HepG2 (cell line): ENCODE results near the gene EEF1E1. TPM values are rescaled to one million over a fixed set of nuclear protein-coding genes. Genes with fewer than 3 reads are reported as not detected.

Experiments
- ADNP ChIP-seq: sonication (generic); formaldehyde crosslinking; IDR thresholded peaks from 2 replicates; pipeline ENCODE4 v1.4.0; 2020; ENCODE audit warnings: missing genetic modification reagents
- ARNTL ChIP-seq: sonication (generic); formaldehyde crosslinking; IDR thresholded peaks from 2 replicates; pipeline ENCODE4 v1.4.0; 2020; ENCODE audit warnings: mild to moderate bottlenecking, missing genetic modification reagents
- CENPT ChIP-seq: sonication (generic); formaldehyde crosslinking; IDR thresholded peaks from 2 replicates; pipeline ENCODE4 v1.8.0; 2022; ENCODE audit warnings: low read depth, mild to moderate bottlenecking, moderate library complexity, missing genetic modification reagents
- DNMT1 ChIP-seq: sonication (generic); formaldehyde crosslinking; IDR thresholded peaks from 2 replicates; pipeline ENCODE4 v1.5.1; 2020; ENCODE audit warnings: mild to moderate bottlenecking, missing genetic modification reagents
- EED ChIP-seq: sonication (generic); formaldehyde crosslinking; IDR thresholded peaks from 2 replicates; pipeline ENCODE4 v1.5.0; 2020; ENCODE audit warnings: mild to moderate bottlenecking, missing genetic modification reagents
- KLF12 ChIP-seq: sonication (generic); formaldehyde crosslinking; IDR thresholded peaks from 2 replicates; pipeline ENCODE4 v1.4.0; 2020; ENCODE audit warnings: missing genetic modification reagents, borderline replicate concordance
- LCORL ChIP-seq, 2 experiments: fragments of 450-650 bp in 1 of 2; sonication (generic) in 1 of 2; formaldehyde crosslinking in 1 of 2; IDR thresholded peaks; 2 replicates each; pipeline versions ENCODE4 v1.5.0 to v1.6.1; 2017 to 2020; ENCODE audit warnings: antibody characterized with exemption in 1 of 2, missing genetic modification reagents in 1 of 2
- MIER2 ChIP-seq: IDR thresholded peaks from 2 replicates; pipeline ENCODE4 v1.6.1; 2016; ENCODE audit warnings: missing biosample characterization, missing genetic modification reagents
- NBN ChIP-seq: fragments of 450-650 bp; conservative IDR thresholded peaks from 2 replicates; pipeline ENCODE4 v1.6.1; 2017
- SNAI1 ChIP-seq: sonication (generic); formaldehyde crosslinking; IDR thresholded peaks from 2 replicates; pipeline ENCODE4 v1.5.0; 2020; ENCODE audit warnings: mild to moderate bottlenecking, missing genetic modification reagents, borderline replicate concordance
- ZBTB20 ChIP-seq: sonication (generic); formaldehyde crosslinking; IDR thresholded peaks from 2 replicates; pipeline ENCODE4 v1.8.1; 2023; ENCODE audit warnings: missing genetic modification reagents, low read depth, mild to moderate bottlenecking, borderline replicate concordance
- ZFP82 ChIP-seq: sonication (generic); formaldehyde crosslinking; IDR thresholded peaks from 2 replicates; pipeline ENCODE4 v1.5.1; 2020; ENCODE audit warnings: mild to moderate bottlenecking, missing genetic modification reagents, borderline replicate concordance
- ZNF20 ChIP-seq: sonication (generic); formaldehyde crosslinking; IDR thresholded peaks from 2 replicates; pipeline ENCODE4 v1.4.0; 2020; ENCODE audit warnings: mild to moderate bottlenecking, moderate library complexity, missing genetic modification reagents
- ZNF235 ChIP-seq: sonication (generic); formaldehyde crosslinking; IDR thresholded peaks from 2 replicates; pipeline ENCODE4 v1.8.1; 2023; ENCODE audit warnings: mild to moderate bottlenecking, missing genetic modification reagents, borderline replicate concordance
- ZNF280D ChIP-seq: sonication (generic); formaldehyde crosslinking; IDR thresholded peaks from 2 replicates; pipeline ENCODE4 v1.5.1; 2020; ENCODE audit warnings: mild to moderate bottlenecking, missing genetic modification reagents
- ZNF441 ChIP-seq: sonication (generic); formaldehyde crosslinking; IDR thresholded peaks from 2 replicates; pipeline ENCODE4 v1.7.0; 2021; ENCODE audit warnings: missing genetic modification reagents, borderline replicate concordance
- ZNF570 ChIP-seq: sonication (generic); formaldehyde crosslinking; IDR thresholded peaks from 2 replicates; pipeline ENCODE4 v1.4.0; 2020; ENCODE audit warnings: mild to moderate bottlenecking, missing genetic modification reagents, borderline replicate concordance
- polyA plus RNA-seq, 8 experiments: library from polyadenylated mRNA; depleted of rRNA in 3 of 8; stranded (reverse) in 7 of 8; unstranded in 1 of 8; fragments of >200 nt; fragmentation: Illumina TruSeq in 4 of 8; extraction: Trizol in 4 of 8; gene quantifications; 2 replicates each; pipeline versions ENCODE4 v1.2.1 to v1.2.3, GENCODE V29; 2011 to 2016; ENCODE audit warnings: low read depth in 4 of 8, missing spikeins in 1 of 8, mixed read lengths in 1 of 8; ENCODE audit not compliant: insufficient read depth in 1 of 8
- total RNA-seq, 5 experiments: library from RNA; depleted of rRNA; stranded (reverse); fragments of >200 nt; fragmentation: Illumina TruSeq; extraction: Trizol; gene quantifications; 2 replicates each; pipeline ENCODE4 v1.2.3, GENCODE V29; 2016; ENCODE audit warnings: low read depth in 1 of 5
- TF ChIP-seq, protein P1 (sequence below): sonication (generic); formaldehyde crosslinking; IDR thresholded peaks from 2 replicates; pipeline ENCODE4 v1.5.1; 2020; ENCODE audit warnings: mild to moderate bottlenecking, missing genetic modification reagents, moderate library complexity
- TF ChIP-seq, protein P2 (sequence below): sonication (generic); formaldehyde crosslinking; IDR thresholded peaks from 2 replicates; pipeline ENCODE4 v1.8.1; 2022; ENCODE audit warnings: low read depth, mild to moderate bottlenecking, missing genetic modification reagents

EEF1E1 gene
- total and polyA plus RNA-seq, 2 of the 13 experiments (the other 11 are each of a cell fraction or from before 2014, with no cell fraction given) = 128 to 188 TPM

GRCh38 chr6:8102122-8102958, at the start of gene EEF1E1 (continued):
- no peak; the same call in 1 of the 2 replicates for TF ChIP-seq MIER2
- peak; percentile 84 for TF ChIP-seq ARNTL
- TF ChIP-seq ZNF235 (CRISPR knock-in tag) = no peak
- TF ChIP-seq, protein P1, sequence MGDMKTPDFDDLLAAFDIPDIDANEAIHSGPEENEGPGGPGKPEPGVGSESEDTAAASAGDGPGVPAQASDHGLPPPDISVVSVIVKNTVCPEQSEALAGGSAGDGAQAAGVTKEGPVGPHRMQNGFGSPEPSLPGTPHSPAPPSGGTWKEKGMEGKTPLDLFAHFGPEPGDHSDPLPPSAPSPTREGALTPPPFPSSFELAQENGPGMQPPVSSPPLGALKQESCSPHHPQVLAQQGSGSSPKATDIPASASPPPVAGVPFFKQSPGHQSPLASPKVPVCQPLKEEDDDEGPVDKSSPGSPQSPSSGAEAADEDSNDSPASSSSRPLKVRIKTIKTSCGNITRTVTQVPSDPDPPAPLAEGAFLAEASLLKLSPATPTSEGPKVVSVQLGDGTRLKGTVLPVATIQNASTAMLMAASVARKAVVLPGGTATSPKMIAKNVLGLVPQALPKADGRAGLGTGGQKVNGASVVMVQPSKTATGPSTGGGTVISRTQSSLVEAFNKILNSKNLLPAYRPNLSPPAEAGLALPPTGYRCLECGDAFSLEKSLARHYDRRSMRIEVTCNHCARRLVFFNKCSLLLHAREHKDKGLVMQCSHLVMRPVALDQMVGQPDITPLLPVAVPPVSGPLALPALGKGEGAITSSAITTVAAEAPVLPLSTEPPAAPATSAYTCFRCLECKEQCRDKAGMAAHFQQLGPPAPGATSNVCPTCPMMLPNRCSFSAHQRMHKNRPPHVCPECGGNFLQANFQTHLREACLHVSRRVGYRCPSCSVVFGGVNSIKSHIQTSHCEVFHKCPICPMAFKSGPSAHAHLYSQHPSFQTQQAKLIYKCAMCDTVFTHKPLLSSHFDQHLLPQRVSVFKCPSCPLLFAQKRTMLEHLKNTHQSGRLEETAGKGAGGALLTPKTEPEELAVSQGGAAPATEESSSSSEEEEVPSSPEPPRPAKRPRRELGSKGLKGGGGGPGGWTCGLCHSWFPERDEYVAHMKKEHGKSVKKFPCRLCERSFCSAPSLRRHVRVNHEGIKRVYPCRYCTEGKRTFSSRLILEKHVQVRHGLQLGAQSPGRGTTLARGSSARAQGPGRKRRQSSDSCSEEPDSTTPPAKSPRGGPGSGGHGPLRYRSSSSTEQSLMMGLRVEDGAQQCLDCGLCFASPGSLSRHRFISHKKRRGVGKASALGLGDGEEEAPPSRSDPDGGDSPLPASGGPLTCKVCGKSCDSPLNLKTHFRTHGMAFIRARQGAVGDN (CRISPR knock-in tag) = peak; percentile 95
- peak; percentile 86; the same call in 1 of the 2 replicates for TF ChIP-seq EED (CRISPR knock-in tag)
- no peak for TF ChIP-seq KLF12 (CRISPR knock-in tag)
- TF ChIP-seq SNAI1 (CRISPR knock-in tag) = peak; percentile 88; the same call in 1 of the 2 replicates
- no peak for TF ChIP-seq LCORL (IDR thresholded peaks at IDR 0.05)
- no peak for TF ChIP-seq LCORL (CRISPR knock-in tag; IDR thresholded peaks at IDR 0.05)
- peak; percentile 66; the same call in 1 of the 2 replicates for TF ChIP-seq ZNF441 (CRISPR knock-in tag)
- TF ChIP-seq ZNF570 = no peak
- TF ChIP-seq ZFP82 (CRISPR knock-in tag) = no peak
- TF ChIP-seq ZNF20 (CRISPR knock-in tag) = no peak
- TF ChIP-seq NBN = no peak
- no peak for TF ChIP-seq DNMT1 (CRISPR knock-in tag)
- TF ChIP-seq ADNP (CRISPR knock-in tag) = no peak
- TF ChIP-seq, protein P2, sequence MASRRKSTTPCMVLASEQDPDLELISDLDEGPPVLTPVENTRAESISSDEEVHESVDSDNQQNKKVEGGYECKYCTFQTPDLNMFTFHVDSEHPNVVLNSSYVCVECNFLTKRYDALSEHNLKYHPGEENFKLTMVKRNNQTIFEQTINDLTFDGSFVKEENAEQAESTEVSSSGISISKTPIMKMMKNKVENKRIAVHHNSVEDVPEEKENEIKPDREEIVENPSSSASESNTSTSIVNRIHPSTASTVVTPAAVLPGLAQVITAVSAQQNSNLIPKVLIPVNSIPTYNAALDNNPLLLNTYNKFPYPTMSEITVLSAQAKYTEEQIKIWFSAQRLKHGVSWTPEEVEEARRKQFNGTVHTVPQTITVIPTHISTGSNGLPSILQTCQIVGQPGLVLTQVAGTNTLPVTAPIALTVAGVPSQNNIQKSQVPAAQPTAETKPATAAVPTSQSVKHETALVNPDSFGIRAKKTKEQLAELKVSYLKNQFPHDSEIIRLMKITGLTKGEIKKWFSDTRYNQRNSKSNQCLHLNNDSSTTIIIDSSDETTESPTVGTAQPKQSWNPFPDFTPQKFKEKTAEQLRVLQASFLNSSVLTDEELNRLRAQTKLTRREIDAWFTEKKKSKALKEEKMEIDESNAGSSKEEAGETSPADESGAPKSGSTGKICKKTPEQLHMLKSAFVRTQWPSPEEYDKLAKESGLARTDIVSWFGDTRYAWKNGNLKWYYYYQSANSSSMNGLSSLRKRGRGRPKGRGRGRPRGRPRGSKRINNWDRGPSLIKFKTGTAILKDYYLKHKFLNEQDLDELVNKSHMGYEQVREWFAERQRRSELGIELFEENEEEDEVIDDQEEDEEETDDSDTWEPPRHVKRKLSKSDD = no peak
- TF ChIP-seq ZBTB20 (CRISPR knock-in tag) = 0 out of 2 replicates have a peak, but pooled peaks have one; percentile 51
- TF ChIP-seq ZNF280D = no peak
- TF ChIP-seq CENPT (CRISPR knock-in tag) = no peak
